ENCODE data around the gene KLF5. TPM values are rescaled to one million over a fixed set of nuclear protein-coding genes. Genes with fewer than 3 reads are reported as not detected.
"Not testable (repeated sequence)": the region's sequence is repeated elsewhere in the genome, so short reads cannot be mapped to it uniquely, and the experiment has no call there.

Gene KLF5
- total RNA-seq, 1 donor from 2014 or later, result 189 TPM

- no peak for DNase-seq (ENCODE audit: extremely low spot score, unreplicated experiment)
- Mint-ChIP-seq H3K9me3 (no peaks in the 10 kb centered on the region), H3K36me3 (no peaks in the 10 kb centered on the region), H3K4me1 (ENCODE audit: unreplicated experiment) (peaks cover 10% of the 10 kb centered on the region), H3K27me3 (no peaks in the 10 kb centered on the region), H3K27ac (peak overlapping the region; percentile 52), H3K4me3 (no peak overlapping the region)
- no peak for TF ChIP-seq CTCF (conservative IDR thresholded peaks at IDR 0.05)
Measured at GRCh38 chr13:73040484-73040883, 18.3 kb upstream of the KLF5 start.

- H3K4me1 Mint-ChIP-seq (ENCODE audit: unreplicated experiment), result peaks cover 10% of the 10 kb centered on the region
- no peak for TF ChIP-seq CTCF (conservative IDR thresholded peaks at IDR 0.05)
Measured at GRCh38 chr13:73040968-73041596, 17.7 kb upstream of the KLF5 start.

GRCh38 chr13:73045031-73045430, 13.8 kb upstream of the KLF5 start:
- H3K36me3 Mint-ChIP-seq, result no peaks in the 10 kb centered on the region
- H3K4me1 Mint-ChIP-seq (ENCODE audit: unreplicated experiment), result peaks cover 6% of the 10 kb centered on the region
- no peak overlapping the region for H3K4me3 Mint-ChIP-seq
- H3K9me3 Mint-ChIP-seq, result no peaks in the 10 kb centered on the region
- no peak for TF ChIP-seq CTCF (conservative IDR thresholded peaks at IDR 0.05)
- H3K27me3 Mint-ChIP-seq, result no peaks in the 10 kb centered on the region
- no peak for DNase-seq (ENCODE audit: extremely low spot score, unreplicated experiment)
- H3K27ac Mint-ChIP-seq, result no peak overlapping the region

More at GRCh38 chr13:73040968-73041596, 17.7 kb upstream of the KLF5 start:
- DNase-seq (ENCODE audit: extremely low spot score, unreplicated experiment), result no peak
- no peak overlapping the region for H3K4me3 Mint-ChIP-seq
- H3K36me3 Mint-ChIP-seq, result no peaks in the 10 kb centered on the region
- H3K9me3 Mint-ChIP-seq, result no peaks in the 10 kb centered on the region
- peak overlapping the region; percentile 52 for H3K27ac Mint-ChIP-seq
- no peaks in the 10 kb centered on the region for H3K27me3 Mint-ChIP-seq

GRCh38 chr13:73048615-73049014, 10.2 kb upstream of the KLF5 start:
- DNase-seq (ENCODE audit: extremely low spot score, unreplicated experiment); H3K4me1 Mint-ChIP-seq (ENCODE audit: unreplicated experiment); H3K9me3 Mint-ChIP-seq; H3K27ac Mint-ChIP-seq; H3K36me3 Mint-ChIP-seq; H3K27me3 Mint-ChIP-seq; H3K4me3 Mint-ChIP-seq: not testable (repeated sequence)

GRCh38 chr13:73054712-73055111, 4.1 kb upstream of the KLF5 start:
- Mint-ChIP-seq H3K4me1 (ENCODE audit: unreplicated experiment) (peaks cover 12% of the 10 kb centered on the region), H3K27me3 (peaks cover 16% of the 10 kb centered on the region), H3K36me3 (no peaks in the 10 kb centered on the region), H3K9me3 (no peaks in the 10 kb centered on the region), H3K27ac (peak overlapping the region; percentile 72), H3K4me3 (peak overlapping the region; percentile 46)
- DNase-seq (ENCODE audit: extremely low spot score, unreplicated experiment), result no peak
- no peak for TF ChIP-seq CTCF (conservative IDR thresholded peaks at IDR 0.05)

GRCh38 chr13:73055813-73056564, 2.8 kb upstream of the KLF5 start:
- DNase-seq (ENCODE audit: extremely low spot score, unreplicated experiment), result no peak
- H3K9me3 Mint-ChIP-seq, result no peaks in the 10 kb centered on the region
- H3K4me1 Mint-ChIP-seq (ENCODE audit: unreplicated experiment), result peaks cover 12% of the 10 kb centered on the region
- H3K27ac Mint-ChIP-seq, result peak overlapping the region; percentile 93
- peaks cover 6% of the 10 kb centered on the region for H3K36me3 Mint-ChIP-seq
- H3K27me3 Mint-ChIP-seq, result peaks cover 28% of the 10 kb centered on the region
- peak overlapping the region; percentile 97 for H3K4me3 Mint-ChIP-seq
- TF ChIP-seq CTCF (conservative IDR thresholded peaks at IDR 0.05), result no peak

All from type B pancreatic cell (in vitro differentiated cells).